ENCODE measurements around the gene ALKBH1. TPM values are rescaled to one million over a fixed set of nuclear protein-coding genes. Genes with fewer than 3 reads are reported as not detected.
A peak's percentile ranks its signal among the peaks of the same experiment; 100 is the strongest.

ALKBH1 gene
- total RNA-seq, 1 donor from 2014 or later = 14.1 TPM

- Histone ChIP-seq H3K4me3 (no peak overlapping the region), H3K27ac (replicated peaks) (peak overlapping the region; percentile 54), H3K36me3 (no peaks in the 10 kb centered on the region), H3K27me3 (ENCODE audit: low read depth) (peaks cover 6% of the 10 kb centered on the region), H3K4me1 (peaks cover 4% of the 10 kb centered on the region), H3K9me3 (replicated peaks) (no peaks in the 10 kb centered on the region)
- intact Hi-C loops (cut with micrococcal nuclease) = no loop called here
- no peak for TF ChIP-seq CTCF (IDR thresholded peaks at IDR 0.05; ENCODE audit: borderline replicate concordance)
- DNase-seq = no peak
Measured at GRCh38 chr14:77657280-77657679, 50.5 kb downstream of the ALKBH1 start.

- TF ChIP-seq CTCF (IDR thresholded peaks at IDR 0.05; ENCODE audit: borderline replicate concordance) = no peak
- intact Hi-C loops (cut with micrococcal nuclease) = no loop called here
- Histone ChIP-seq H3K9me3 (replicated peaks) (no peaks in the 10 kb centered on the region), H3K4me3 (no peak overlapping the region), H3K36me3 (no peaks in the 10 kb centered on the region), H3K27ac (replicated peaks) (no peak overlapping the region), H3K4me1 (peaks cover 4% of the 10 kb centered on the region), H3K27me3 (ENCODE audit: low read depth) (no peaks in the 10 kb centered on the region)
- no peak for DNase-seq
Measured at GRCh38 chr14:77654001-77654441, 53.8 kb downstream of the ALKBH1 start.

DNA sequence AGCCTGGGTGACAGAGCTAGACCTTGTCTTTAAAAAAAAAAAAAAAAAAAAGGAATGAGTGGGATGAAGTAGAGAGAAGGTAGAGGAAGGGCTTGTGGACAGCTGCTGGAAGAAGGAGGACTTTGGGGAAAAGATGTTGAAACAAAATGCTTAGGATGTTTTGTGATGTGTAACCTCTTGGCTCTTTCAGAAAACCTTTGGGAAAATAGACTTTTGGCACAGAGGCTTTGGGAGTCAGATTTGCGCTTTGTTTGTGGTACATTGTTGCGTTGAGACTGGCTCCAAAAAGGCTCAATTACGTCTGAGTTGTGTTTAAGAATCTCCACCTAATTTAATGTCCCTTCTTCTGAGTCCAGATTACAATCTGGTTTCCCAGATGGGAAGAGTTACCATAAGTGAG lies 58.5 kb downstream of the ALKBH1 start:
- Histone ChIP-seq H3K27ac (replicated peaks) (no peak overlapping the region), H3K36me3 (no peaks in the 10 kb centered on the region), H3K27me3 (ENCODE audit: low read depth) (no peaks in the 10 kb centered on the region), H3K9me3 (replicated peaks) (no peaks in the 10 kb centered on the region), H3K4me3 (no peak overlapping the region), H3K4me1 (no peaks in the 10 kb centered on the region)
- DNase-seq = no peak
- intact Hi-C loops (cut with micrococcal nuclease) = no loop called here
- no peak for TF ChIP-seq CTCF (IDR thresholded peaks at IDR 0.05; ENCODE audit: borderline replicate concordance)

GRCh38 chr14:77648520-77649200 lies 59.2 kb downstream of the ALKBH1 start:
- H3K36me3 ChIP-seq = no peaks in the 10 kb centered on the region
- H3K9me3 ChIP-seq (replicated peaks) = no peaks in the 10 kb centered on the region
- H3K27me3 ChIP-seq (ENCODE audit: low read depth) = no peaks in the 10 kb centered on the region
- no peaks in the 10 kb centered on the region for H3K4me1 ChIP-seq
- no peak for TF ChIP-seq CTCF (IDR thresholded peaks at IDR 0.05; ENCODE audit: borderline replicate concordance)
- no peak overlapping the region for H3K27ac ChIP-seq (replicated peaks)
- no peak for DNase-seq
- H3K4me3 ChIP-seq = no peak overlapping the region
- intact Hi-C loops (cut with micrococcal nuclease) = no loop called here

- DNase-seq = no peak
- no peaks in the 10 kb centered on the region for H3K36me3 ChIP-seq
- no peaks in the 10 kb centered on the region for H3K4me1 ChIP-seq
- H3K9me3 ChIP-seq (replicated peaks) = no peaks in the 10 kb centered on the region
- no peak overlapping the region for H3K27ac ChIP-seq (replicated peaks)
- intact Hi-C loops (cut with micrococcal nuclease) = no loop called here
- TF ChIP-seq CTCF (IDR thresholded peaks at IDR 0.05; ENCODE audit: borderline replicate concordance) = no peak
- no peaks in the 10 kb centered on the region for H3K27me3 ChIP-seq (ENCODE audit: low read depth)
- no peak overlapping the region for H3K4me3 ChIP-seq
Measured at GRCh38 chr14:77647853-77648252, 60.0 kb downstream of the ALKBH1 start.
